ENCODE measurements around the gene PDXK. TPM values are rescaled to one million over a fixed set of nuclear protein-coding genes. Genes with fewer than 3 reads are reported as not detected.

Gene PDXK
- total RNA-seq, 4 donors from 2014 or later, result 15.9 to 89.8 (median 49.8) TPM

GRCh38 chr21:43689556-43690337 is 29.2 kb upstream of the PDXK start:
- H3K36me3 ChIP-seq, result no peaks in the 10 kb centered on the region

GRCh38 chr21:43690346-43690745 is 28.6 kb upstream of the PDXK start:
- Histone ChIP-seq H3K27me3 (no peaks in the 10 kb centered on the region), H3K4me3 (no peak overlapping the region), H3K4me1 (no peaks in the 10 kb centered on the region), H3K36me3 (no peaks in the 10 kb centered on the region), H3K9me3 (no peaks in the 10 kb centered on the region), H3K27ac (no peak overlapping the region)
- intact Hi-C loops (cut with DNase I; ENCODE audit: low total_unique reads), result no loop called here
- DNase-seq, result no peak
- TF ChIP-seq CTCF (IDR thresholded peaks at IDR 0.05) (no peak), POLR2A (IDR thresholded peaks at IDR 0.05) (no peak)

More at GRCh38 chr21:43689556-43690337, 29.2 kb upstream of the PDXK start:
- H3K4me1 ChIP-seq, result no peaks in the 10 kb centered on the region
- H3K9me3 ChIP-seq, result no peaks in the 10 kb centered on the region
- no peak overlapping the region for H3K27ac ChIP-seq
- H3K4me3 ChIP-seq, result no peak overlapping the region
- no peak for DNase-seq
- no peaks in the 10 kb centered on the region for H3K27me3 ChIP-seq
- intact Hi-C loops (cut with DNase I; ENCODE audit: low total_unique reads), result no loop called here
- TF ChIP-seq CTCF (IDR thresholded peaks at IDR 0.05), result no peak
- no peak for TF ChIP-seq POLR2A (IDR thresholded peaks at IDR 0.05)

GRCh38 chr21:43691086-43691795 is 27.7 kb upstream of the PDXK start:
- Histone ChIP-seq H3K9me3 (no peaks in the 10 kb centered on the region), H3K4me1 (no peaks in the 10 kb centered on the region), H3K36me3 (no peaks in the 10 kb centered on the region), H3K4me3 (no peak overlapping the region), H3K27me3 (no peaks in the 10 kb centered on the region), H3K27ac (no peak overlapping the region)
- intact Hi-C loops (cut with DNase I; ENCODE audit: low total_unique reads), result no loop called here
- no peak for TF ChIP-seq POLR2A (IDR thresholded peaks at IDR 0.05)
- no peak for TF ChIP-seq CTCF (IDR thresholded peaks at IDR 0.05)
- no peak for DNase-seq

DNA sequence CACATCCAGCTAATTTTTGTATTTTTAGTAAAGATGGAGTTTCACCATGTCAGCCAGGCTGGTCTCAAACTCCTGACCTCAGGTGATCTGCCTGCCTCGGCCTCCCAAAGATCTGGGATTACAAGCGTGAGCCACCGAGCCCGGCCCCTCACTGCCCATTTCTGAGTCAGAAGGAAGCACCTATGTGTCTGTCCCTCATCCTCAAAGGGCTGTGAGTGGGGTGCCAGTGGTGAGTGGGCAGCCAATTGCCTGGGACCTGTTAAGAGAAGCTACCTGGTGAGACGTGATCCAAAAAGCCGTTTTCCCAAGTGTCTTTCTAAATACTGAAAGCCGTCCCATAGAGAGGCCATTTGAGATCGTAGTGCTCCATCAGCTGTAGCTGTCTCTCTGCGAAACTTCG is 27.1 kb upstream of the PDXK start:
- intact Hi-C loops (cut with DNase I; ENCODE audit: low total_unique reads), result no loop called here
- Histone ChIP-seq H3K4me1 (no peaks in the 10 kb centered on the region), H3K4me3 (no peak overlapping the region), H3K27me3 (no peaks in the 10 kb centered on the region), H3K27ac (no peak overlapping the region), H3K9me3 (no peaks in the 10 kb centered on the region), H3K36me3 (no peaks in the 10 kb centered on the region)
- TF ChIP-seq POLR2A (IDR thresholded peaks at IDR 0.05) (no peak), CTCF (IDR thresholded peaks at IDR 0.05) (no peak)
- DNase-seq, result no peak

GRCh38 chr21:43692949-43693348 is 26.0 kb upstream of the PDXK start:
- no peak overlapping the region for H3K27ac ChIP-seq
- H3K4me1 ChIP-seq, result no peaks in the 10 kb centered on the region
- DNase-seq, result no peak
- no peak for TF ChIP-seq POLR2A (IDR thresholded peaks at IDR 0.05)
- TF ChIP-seq CTCF (IDR thresholded peaks at IDR 0.05), result no peak
- H3K9me3 ChIP-seq, result no peaks in the 10 kb centered on the region
- no peak overlapping the region for H3K4me3 ChIP-seq
- intact Hi-C loops (cut with DNase I; ENCODE audit: low total_unique reads), result no loop called here
- H3K36me3 ChIP-seq, result no peaks in the 10 kb centered on the region
- no peaks in the 10 kb centered on the region for H3K27me3 ChIP-seq

All from uterus (tissue), 4 donors.